ENCODE results near the gene EEFSEC. TPM values are rescaled to one million over a fixed set of nuclear protein-coding genes. Genes with fewer than 3 reads are reported as not detected.

EEFSEC gene
- total and polyA plus RNA-seq, 5 experiments from 2014 or later: 14.7 to 27.1 (median 19.2) TPM

- no peak for ATAC-seq
- H3K36me3 Mint-ChIP-seq: no peaks in the 10 kb centered on the region
- H3K4me3 Mint-ChIP-seq: no peak overlapping the region
- POLR2A ChIA-PET: no interaction called here
- H3K9me3 Mint-ChIP-seq: no peaks in the 10 kb centered on the region
- no peaks in the 10 kb centered on the region for H3K27me3 Mint-ChIP-seq
- H3K4me1 Mint-ChIP-seq: peaks cover 0 to 11% (median under 1%) of the 10 kb centered on the region in 4 donors
- DNase-seq: no peak
- H3K27ac Mint-ChIP-seq: no peak overlapping the region
Observed at GRCh38 chr3:128415200-128415772, 262.0 kb downstream of the EEFSEC start.

- DNase-seq (no peak), ATAC-seq (no peak)
- H3K27me3 Mint-ChIP-seq: no peaks in the 10 kb centered on the region
- H3K9me3 Mint-ChIP-seq: no peaks in the 10 kb centered on the region
- H3K27ac Mint-ChIP-seq: peak overlapping the region in 1 of 10 donors; percentile 3
- H3K4me1 Mint-ChIP-seq: peaks cover 0 to 11% (median under 1%) of the 10 kb centered on the region in 4 donors
- H3K36me3 Mint-ChIP-seq: no peaks in the 10 kb centered on the region
- no peak overlapping the region for H3K4me3 Mint-ChIP-seq
- POLR2A ChIA-PET: no interaction called here
Observed at GRCh38 chr3:128415773-128416577, 262.7 kb downstream of the EEFSEC start.

- Mint-ChIP-seq H3K27ac (peak overlapping the region in 1 of 10 donors; percentile 18), H3K27me3 (no peaks in the 10 kb centered on the region), H3K4me3 (no peak overlapping the region), H3K9me3 (no peaks in the 10 kb centered on the region), H3K4me1 (peaks cover 0 to 11% (median under 1%) of the 10 kb centered on the region in 4 donors), H3K36me3 (no peaks in the 10 kb centered on the region)
- POLR2A ChIA-PET: no interaction called here
- DNase-seq: no peak
- ATAC-seq: no peak
Observed at GRCh38 chr3:128416578-128417211, 263.4 kb downstream of the EEFSEC start.

GRCh38 chr3:128418900-128419299, 265.6 kb downstream of the EEFSEC start:
- DNase-seq (no peak), ATAC-seq (no peak)
- H3K27me3 Mint-ChIP-seq: no peaks in the 10 kb centered on the region
- H3K4me1 Mint-ChIP-seq: peaks cover 0 to 9% (median under 1%) of the 10 kb centered on the region in 4 donors
- POLR2A ChIA-PET: no interaction called here
- no peaks in the 10 kb centered on the region for H3K36me3 Mint-ChIP-seq
- H3K27ac Mint-ChIP-seq: no peak overlapping the region
- H3K4me3 Mint-ChIP-seq: no peak overlapping the region
- H3K9me3 Mint-ChIP-seq: no peaks in the 10 kb centered on the region

GRCh38 chr3:128419311-128419710, 266.0 kb downstream of the EEFSEC start:
- H3K36me3 Mint-ChIP-seq: no peaks in the 10 kb centered on the region
- H3K27me3 Mint-ChIP-seq: no peaks in the 10 kb centered on the region
- no peak for ATAC-seq
- DNase-seq: no peak
- H3K9me3 Mint-ChIP-seq: no peaks in the 10 kb centered on the region
- no peak overlapping the region for H3K27ac Mint-ChIP-seq
- POLR2A ChIA-PET: no interaction called here
- H3K4me3 Mint-ChIP-seq: no peak overlapping the region
- H3K4me1 Mint-ChIP-seq: peaks cover 0 to 9% (median under 1%) of the 10 kb centered on the region in 4 donors

- DNase-seq: no peak
- peaks cover 0 to 7% (median 0%) of the 10 kb centered on the region in 4 donors for H3K4me1 Mint-ChIP-seq
- no peak for ATAC-seq
- H3K4me3 Mint-ChIP-seq: no peak overlapping the region
- no peaks in the 10 kb centered on the region for H3K27me3 Mint-ChIP-seq
- no peak overlapping the region for H3K27ac Mint-ChIP-seq
- POLR2A ChIA-PET: no interaction called here
- H3K9me3 Mint-ChIP-seq: no peaks in the 10 kb centered on the region
- H3K36me3 Mint-ChIP-seq: no peaks in the 10 kb centered on the region
Observed at GRCh38 chr3:128420289-128420688, 267.0 kb downstream of the EEFSEC start.

GRCh38 chr3:128420720-128421438, 267.6 kb downstream of the EEFSEC start:
- H3K27ac Mint-ChIP-seq: no peak overlapping the region
- peaks cover 0 to 7% (median 0%) of the 10 kb centered on the region in 4 donors for H3K4me1 Mint-ChIP-seq
- H3K9me3 Mint-ChIP-seq: no peaks in the 10 kb centered on the region
- H3K4me3 Mint-ChIP-seq: no peak overlapping the region
- DNase-seq (no peak), ATAC-seq (no peak)
- POLR2A ChIA-PET: no interaction called here
- H3K27me3 Mint-ChIP-seq: no peaks in the 10 kb centered on the region
- H3K36me3 Mint-ChIP-seq: no peaks in the 10 kb centered on the region

GRCh38 chr3:128421439-128421836, 268.2 kb downstream of the EEFSEC start:
- Mint-ChIP-seq H3K4me3 (no peak overlapping the region), H3K4me1 (peaks cover 0 to 7% (median 0%) of the 10 kb centered on the region in 4 donors), H3K36me3 (no peaks in the 10 kb centered on the region), H3K9me3 (no peaks in the 10 kb centered on the region), H3K27ac (no peak overlapping the region), H3K27me3 (no peaks in the 10 kb centered on the region)
- POLR2A ChIA-PET: no interaction called here
- ATAC-seq (no peak), DNase-seq (no peak)

GRCh38 chr3:128421966-128422365, 268.7 kb downstream of the EEFSEC start:
- POLR2A ChIA-PET: interaction anchor here (0.6 kb wide), 1 partner anchor 305 kb away, joined by 4 read pairs; no protein-coding TSS in a partner anchor

GRCh38 chr3:128422762-128423524, 269.7 kb downstream of the EEFSEC start:
- Mint-ChIP-seq H3K27me3 (peaks cover 0 to 11% (median 3%) of the 10 kb centered on the region in 5 donors), H3K9me3 (no peaks in the 10 kb centered on the region), H3K36me3 (no peaks in the 10 kb centered on the region), H3K27ac (no peak overlapping the region), H3K4me3 (no peak overlapping the region), H3K4me1 (peaks cover 0 to 3% (median under 1%) of the 10 kb centered on the region in 4 donors)
- POLR2A ChIA-PET: interaction anchor here (0.5 kb wide), 2 partner anchors 54 to 145 kb away, joined by 4 to 5 read pairs; no protein-coding TSS in a partner anchor
- no peak for ATAC-seq
- no peak for DNase-seq

More at GRCh38 chr3:128421966-128422365, 268.7 kb downstream of the EEFSEC start:
- ATAC-seq (no peak), DNase-seq (no peak)
- Mint-ChIP-seq H3K27me3 (peaks cover 0 to under 1% (median under 1%) of the 10 kb centered on the region in 5 donors), H3K4me1 (peaks cover 0 to 7% (median under 1%) of the 10 kb centered on the region in 4 donors), H3K4me3 (no peak overlapping the region), H3K36me3 (no peaks in the 10 kb centered on the region), H3K27ac (no peak overlapping the region), H3K9me3 (no peaks in the 10 kb centered on the region)

- DNase-seq (no peak), ATAC-seq (no peak)
- POLR2A ChIA-PET: interaction anchor here (0.5 kb wide), 2 partner anchors 55 to 144 kb away, joined by 4 to 5 read pairs; no protein-coding TSS in a partner anchor
- Mint-ChIP-seq H3K36me3 (no peaks in the 10 kb centered on the region), H3K9me3 (no peaks in the 10 kb centered on the region), H3K4me1 (peaks cover 0 to 2% (median 0%) of the 10 kb centered on the region in 4 donors), H3K27me3 (peaks cover 3 to 18% (median 7%) of the 10 kb centered on the region in 5 donors), H3K27ac (no peak overlapping the region), H3K4me3 (no peak overlapping the region)
Observed at GRCh38 chr3:128423525-128424147, 270.4 kb downstream of the EEFSEC start.
